Activated naive CD8-positive, alpha-beta T cell treated with anti-CD3 and anti-CD28 coated beads for 36 hours (primary cell): ENCODE data around the gene FLRT1. TPM values are rescaled to one million over a fixed set of nuclear protein-coding genes. Genes with fewer than 3 reads are reported as not detected.

Experiments
- total RNA-seq, 2 experiments: library from RNA; stranded (reverse); gene quantifications; one replicate each; pipeline ENCODE4 v1.2.3, GENCODE V29; 2021

The FLRT1 gene
- total RNA-seq, 2 experiments from 2014 or later, result not detected

Other genes starting within 250 kb of the FLRT1 start
- gene SPINDOC, start 222.5 kb upstream of the FLRT1 start, total RNA-seq, result 10 to 100 TPM; 29.3 to 29.5 TPM
- 10 to 100 TPM; 27.7 to 29.0 TPM for gene MARK2, start 196.8 kb upstream of the FLRT1 start, total RNA-seq
- under 1 TPM; 0.58 to 0.82 TPM for gene RCOR2, start 118.8 kb upstream of the FLRT1 start, total RNA-seq
- 10 to 100 TPM; 18.3 to 21.6 TPM for gene NAA40, start 96.9 kb upstream of the FLRT1 start, total RNA-seq
- gene COX8A, start 61.3 kb upstream of the FLRT1 start, total RNA-seq, result 100 to 1,000 TPM; 450 to 466 TPM
- gene OTUB1, start 49.5 kb upstream of the FLRT1 start, total RNA-seq, result 10 to 100 TPM; 70.5 to 72.0 TPM
- 10 to 100 TPM; 27.6 to 29.6 TPM for gene MACROD1, start 130.2 kb downstream of the FLRT1 start, total RNA-seq
- gene STIP1, start 150.2 kb downstream of the FLRT1 start, total RNA-seq, result 100 to 1,000 TPM; 373 to 379 TPM
- 100 to 1,000 TPM; 217 to 235 TPM for gene FERMT3, start 170.8 kb downstream of the FLRT1 start, total RNA-seq
- gene TRPT1, start 190.3 kb downstream of the FLRT1 start, total RNA-seq, result 10 to 100 TPM; 24.1 to 24.4 TPM
- 10 to 100 TPM; 58.4 to 69.6 TPM for gene NUDT22, start 190.3 kb downstream of the FLRT1 start, total RNA-seq
- gene DNAJC4, start 194.6 kb downstream of the FLRT1 start, total RNA-seq, result 10 to 100 TPM; 16.5 to 17.7 TPM
- gene VEGFB, start 198.7 kb downstream of the FLRT1 start, total RNA-seq, result 10 to 100 TPM; 84.7 to 85.8 TPM
- 10 to 100 TPM; 21.9 to 22.8 TPM for gene FKBP2, start 205.2 kb downstream of the FLRT1 start, total RNA-seq
- gene PPP1R14B, start 211.0 kb downstream of the FLRT1 start, total RNA-seq, result 100 to 1,000 TPM; 332 to 336 TPM
- 1 to 10 TPM; 7.3 to 7.4 TPM for gene PLCB3, start 215.6 kb downstream of the FLRT1 start, total RNA-seq
- 10 to 100 TPM; 23.5 to 24.2 TPM for gene BAD, start 248.7 kb downstream of the FLRT1 start, total RNA-seq
- gene GPR137, start 249.9 kb downstream of the FLRT1 start, total RNA-seq, result 10 to 100 TPM; 32.5 to 35.7 TPM